ENCODE data around the gene VPS35L. TPM values are rescaled to one million over a fixed set of nuclear protein-coding genes. Genes with fewer than 3 reads are reported as not detected.

VPS35L gene
- total and polyA plus RNA-seq, 10 of the 15 experiments (the other 5 are each of a cell fraction or from before 2014, with no cell fraction given): 14.9 to 44.1 (median 26.3) TPM

GRCh38 chr16:19555186-19555937 lies at the start of gene VPS35L (continued):
- TF ChIP-seq JUND (IDR thresholded peaks at IDR 0.05; ENCODE audit: low read depth, low read length) (peak; percentile 28; the same call in 1 of the 2 replicates), IRF4 (IDR thresholded peaks at IDR 0.05; ENCODE audit: low read depth, low read length) (no peak; the same call in 1 of the 2 replicates), CHD4 (IDR thresholded peaks at IDR 0.05) (no peak), SREBF1 (IDR thresholded peaks at IDR 0.05; ENCODE audit: low read length) (no peak), ASH2L (IDR thresholded peaks at IDR 0.05; ENCODE audit: borderline replicate concordance, low read depth) (no peak), CREB1 (IDR thresholded peaks at IDR 0.05; ENCODE audit: low read depth) (peak; percentile 94), KDM1A (IDR thresholded peaks at IDR 0.05; ENCODE audit: borderline replicate concordance) (no peak), ZSCAN29 (IDR thresholded peaks at IDR 0.05) (peak; percentile 82; the same call in 1 of the 2 replicates), HDGF (IDR thresholded peaks at IDR 0.05) (peak; percentile 83), ZBTB4 (CRISPR knock-in tag; IDR thresholded peaks at IDR 0.05) (no peak), SMARCA5 (IDR thresholded peaks at IDR 0.05) (peak; percentile 72), ZZZ3 (IDR thresholded peaks at IDR 0.05; ENCODE audit: control insufficient read depth, insufficient read length, low read depth) (no peak), TCF12 (IDR thresholded peaks at IDR 0.05; ENCODE audit: low read depth, low read length) (peak; percentile 64; the same call in 1 of the 2 replicates), EED (IDR thresholded peaks at IDR 0.05; ENCODE audit: low read depth) (no peak), BMI1 (IDR thresholded peaks at IDR 0.05; ENCODE audit: borderline replicate concordance) (no peak), TCF3 (IDR thresholded peaks at IDR 0.05; ENCODE audit: borderline replicate concordance, insufficient read depth, low read depth, low read length) (0 out of 2 replicates have a peak, but pooled peaks have one; percentile 8), CBX3 (IDR thresholded peaks at IDR 0.05; ENCODE audit: borderline replicate concordance, low read depth) (no peak), BCLAF1 (IDR thresholded peaks at IDR 0.05) (no peak), TCF7 (IDR thresholded peaks at IDR 0.05; ENCODE audit: borderline replicate concordance) (no peak), YY1 (IDR thresholded peaks at IDR 0.05; ENCODE audit: low read depth, low read length) (peak; percentile 100), CEBPZ (IDR thresholded peaks at IDR 0.05; ENCODE audit: low read depth, low read length) (no peak), BCL11A (IDR thresholded peaks at IDR 0.05; ENCODE audit: low read depth, low read length) (no peak), MYB (IDR thresholded peaks at IDR 0.05; ENCODE audit: borderline replicate concordance, low read depth, low read length) (no peak)
